B cell (primary cell): ENCODE measurements around the gene AANAT. TPM values are rescaled to one million over a fixed set of nuclear protein-coding genes. Genes with fewer than 3 reads are reported as not detected.

Experiments
- ATAC-seq: fragments of 200-7000 bp; cut with Tn5 transposase; one replicate; pipeline ENCODE4 v1.10.0; 2021; ENCODE audit warnings: low read depth, mild to moderate bottlenecking, moderate number of reproducible peaks, moderate library complexity
- CTCF ChIA-PET: fragments of 350-600 bp; sonication (Branson Sonifier 250); formaldehyde crosslinking; loops from one replicate; lab custom pipeline; 2021; ENCODE audit warnings: antibody characterized with exemption, inconsistent platforms; lab: Charles Lee
- POLR2A ChIA-PET: fragments of 350-600 bp; sonication (Branson Sonifier 250); formaldehyde crosslinking; loops from one replicate; lab custom pipeline; 2021; ENCODE audit warnings: antibody characterized with exemption; lab: Charles Lee
- DNase-seq: peaks from one replicate; pipeline ENCODE4 v3.0.0; 2013
- H2AFZ ChIP-seq: 2 replicates; pipeline ENCODE4 v1.6.1; 2012; ENCODE audit warnings: mild to moderate bottlenecking, low read depth, low read length; ENCODE audit not compliant: insufficient read depth, poor library complexity, severe bottlenecking
- H3K27ac ChIP-seq, 2 donors: 1 replicate in 1 of 2; 2 replicates in 1 of 2; pipeline ENCODE4 v1.5.1; 2012 to 2013; ENCODE audit warnings: low read length in 2 of 2, mild to moderate bottlenecking in 2 of 2, moderate library complexity in 1 of 2
- H3K27me3 ChIP-seq, 4 experiments: fragments of 200-600 bp in 1 of 4; sonication (generic) in 1 of 4; replicated peaks in 1 of 4; 1 replicate in 2 of 4; 2 replicates in 2 of 4; pipeline versions ENCODE4 v1.6.1 to v1.7.0; 2013 to 2016; ENCODE audit warnings: low read length in 3 of 4, mild to moderate bottlenecking in 2 of 4, mixed read lengths in 1 of 4, moderate library complexity in 1 of 4; ENCODE audit not compliant: insufficient read depth in 4 of 4, control insufficient read depth in 3 of 4; ENCODE audit errors: control extremely low read depth in 1 of 4
- H3K36me3 ChIP-seq, 2 experiments: replicated peaks in 1 of 2; 1 replicate in 1 of 2; 2 replicates in 1 of 2; pipeline versions ENCODE4 v1.6.1 to v1.7.1; 2013; ENCODE audit warnings: low read length in 1 of 2; ENCODE audit not compliant: insufficient read depth in 2 of 2, control insufficient read depth in 1 of 2; ENCODE audit errors: control extremely low read depth in 1 of 2, extremely low read depth in 1 of 2
- H3K4me1 ChIP-seq, 2 donors: fragments of 200-600 bp in 1 of 2; sonication (generic) in 1 of 2; 1 replicate in 1 of 2; 2 replicates in 1 of 2; pipeline versions ENCODE4 v1.5.1 to v1.6.1; 2013 to 2017; ENCODE audit warnings: low read length in 2 of 2; ENCODE audit not compliant: control insufficient read depth in 2 of 2, insufficient read depth in 2 of 2
- H3K4me2 ChIP-seq: replicated peaks from 2 replicates; pipeline ENCODE3; 2012; ENCODE audit warnings: mild to moderate bottlenecking, low read depth, low read length; ENCODE audit not compliant: poor library complexity, severe bottlenecking
- H3K4me3 ChIP-seq, 5 experiments: fragments of 200-600 bp in 1 of 5; sonication (generic) in 1 of 5; 1 replicate in 3 of 5; 2 replicates in 2 of 5; pipeline versions ENCODE4 v1.5.1 to v1.7.0; 2011 to 2016; ENCODE audit warnings: low read length in 4 of 5, mild to moderate bottlenecking in 4 of 5, low read depth in 2 of 5, control low read depth in 1 of 5, moderate library complexity in 1 of 5; ENCODE audit not compliant: insufficient read depth in 1 of 5; ENCODE audit errors: control extremely low read depth in 1 of 5, extremely low read depth in 1 of 5
- H3K79me2 ChIP-seq: fragments of 200-600 bp; sonication (generic); one replicate; pipeline ENCODE4 v1.6.0; 2016; ENCODE audit warnings: low read length; ENCODE audit not compliant: control insufficient read depth, insufficient read depth
- H3K9ac ChIP-seq: fragments of 200-600 bp; sonication (generic); 2 replicates; pipeline ENCODE4 v1.6.1; 2017; ENCODE audit warnings: mild to moderate bottlenecking, low read length, moderate library complexity
- H3K9me3 ChIP-seq, 3 donors: one replicate each; pipeline versions ENCODE4 v1.6.1 to v1.7.1; 2013; ENCODE audit warnings: low read length in 2 of 3; ENCODE audit not compliant: control insufficient read depth in 2 of 3, insufficient read depth in 1 of 3; ENCODE audit errors: control extremely low read depth in 1 of 3
- H4K20me1 ChIP-seq: 2 replicates; pipeline ENCODE4 v1.6.0; 2012; ENCODE audit warnings: mild to moderate bottlenecking, low read length; ENCODE audit not compliant: insufficient read depth, control insufficient read depth, poor library complexity, severe bottlenecking
- H3K27ac Mint-ChIP-seq: one replicate; pipeline ENCODE4 v1.8.0; 2021; ENCODE audit warnings: mixed read lengths
- H3K27me3 Mint-ChIP-seq: one replicate; pipeline ENCODE4 v1.8.0; 2021; ENCODE audit warnings: mixed read lengths
- H3K4me1 Mint-ChIP-seq: one replicate; pipeline ENCODE4 v1.8.0; 2021; ENCODE audit warnings: mixed read lengths
- H3K4me3 Mint-ChIP-seq: one replicate; pipeline ENCODE4 v1.8.0; 2021; ENCODE audit warnings: mixed read lengths
- H3K9me3 Mint-ChIP-seq: one replicate; pipeline ENCODE4 v1.8.0; 2022; ENCODE audit warnings: mixed read lengths; ENCODE audit not compliant: insufficient read depth
- EZH2 ChIP-seq: IDR thresholded peaks from 2 replicates; pipeline ENCODE4 v1.6.1; 2012; ENCODE audit warnings: borderline replicate concordance, low read depth, mild to moderate bottlenecking, moderate library complexity, low read length; ENCODE audit not compliant: insufficient read depth, poor library complexity, severe bottlenecking
- WGBS: methylation state at CpG from one replicate; pipeline ENCODE4 v1.1.5; 2013; ENCODE audit warnings: missing lambda C conversion rate; ENCODE audit not compliant: insufficient coverage; 5-methylcytosine and 5-hydroxymethylcytosine counted together
- intact Hi-C: fragments of 100-400 bp; cut with micrococcal nuclease; formaldehyde crosslinking; loops from one replicate; pipeline ENCODE4 v1.10.0; 2022
- polyA plus RNA-seq: library from polyadenylated mRNA; depleted of rRNA; stranded (reverse); fragments of >200 nt; gene quantifications from 2 replicates; pipeline ENCODE4 v1.2.3, GENCODE V29; 2012
- total RNA-seq, 2 donors: library from RNA; stranded (reverse); fragments of 120-200 nt in 1 of 2; gene quantifications; 1 replicate in 1 of 2; 2 replicates in 1 of 2; pipeline versions ENCODE4 v1.2.3 to v1.2.4, GENCODE V29; 2013 to 2022
- TF ChIP-seq, protein P1 (sequence below): fragments of 200-600 bp; IDR thresholded peaks from one replicate; pipeline ENCODE4 v1.8.0; 2022; ENCODE audit warnings: antibody characterized with exemption, mild to moderate bottlenecking

AANAT gene
- total and polyA plus RNA-seq, 2 donors (not counting 1 experiment from before 2014, with no cell fraction given): 0.42 to 0.94 TPM

DNA sequence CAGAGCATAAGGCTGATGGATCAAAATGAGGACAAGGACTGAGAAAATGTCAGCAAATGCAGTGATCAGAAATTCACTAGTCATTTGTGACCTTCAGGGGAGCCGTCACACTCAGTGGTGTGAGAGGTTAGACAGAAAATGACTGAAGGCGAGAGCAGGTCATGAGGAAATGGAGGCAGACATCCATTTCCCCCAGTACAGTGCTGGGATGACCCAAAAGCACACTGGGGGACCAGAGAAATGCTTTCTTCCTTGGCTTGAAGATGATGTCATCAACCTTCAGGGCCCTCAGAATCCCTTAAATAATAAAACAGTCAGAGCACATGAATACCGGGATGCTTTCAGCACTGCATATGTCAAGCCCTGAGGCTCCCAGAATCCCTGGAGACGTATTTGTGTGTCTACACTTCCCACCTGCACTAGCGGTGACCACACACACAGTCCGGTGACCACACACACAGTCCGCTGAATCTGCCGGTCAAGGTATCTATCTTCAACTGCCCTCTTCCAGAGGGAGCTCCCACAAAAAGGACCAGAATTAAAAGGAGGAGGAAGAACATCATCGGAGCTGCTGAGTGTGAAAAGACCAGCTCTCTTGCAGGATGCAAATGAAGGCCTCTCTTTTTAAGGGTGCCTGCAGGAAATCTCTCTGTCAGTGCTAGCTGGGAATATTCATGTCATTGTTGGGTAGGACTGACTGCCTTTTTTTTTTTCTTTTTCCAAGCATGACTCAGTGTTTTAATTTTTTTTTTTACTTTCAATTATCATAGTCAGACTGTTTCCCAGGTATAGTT, 22.7 kb upstream of the AANAT start:
- TF ChIP-seq EZH2: no peak
- TF ChIP-seq, protein P1, sequence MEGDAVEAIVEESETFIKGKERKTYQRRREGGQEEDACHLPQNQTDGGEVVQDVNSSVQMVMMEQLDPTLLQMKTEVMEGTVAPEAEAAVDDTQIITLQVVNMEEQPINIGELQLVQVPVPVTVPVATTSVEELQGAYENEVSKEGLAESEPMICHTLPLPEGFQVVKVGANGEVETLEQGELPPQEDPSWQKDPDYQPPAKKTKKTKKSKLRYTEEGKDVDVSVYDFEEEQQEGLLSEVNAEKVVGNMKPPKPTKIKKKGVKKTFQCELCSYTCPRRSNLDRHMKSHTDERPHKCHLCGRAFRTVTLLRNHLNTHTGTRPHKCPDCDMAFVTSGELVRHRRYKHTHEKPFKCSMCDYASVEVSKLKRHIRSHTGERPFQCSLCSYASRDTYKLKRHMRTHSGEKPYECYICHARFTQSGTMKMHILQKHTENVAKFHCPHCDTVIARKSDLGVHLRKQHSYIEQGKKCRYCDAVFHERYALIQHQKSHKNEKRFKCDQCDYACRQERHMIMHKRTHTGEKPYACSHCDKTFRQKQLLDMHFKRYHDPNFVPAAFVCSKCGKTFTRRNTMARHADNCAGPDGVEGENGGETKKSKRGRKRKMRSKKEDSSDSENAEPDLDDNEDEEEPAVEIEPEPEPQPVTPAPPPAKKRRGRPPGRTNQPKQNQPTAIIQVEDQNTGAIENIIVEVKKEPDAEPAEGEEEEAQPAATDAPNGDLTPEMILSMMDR: no peak
- Histone ChIP-seq H2AFZ (peak overlapping the region; percentile 16), H3K36me3 (peaks cover 0 to 7% of the 10 kb centered on the region in 2 experiments), H3K9ac (no peak overlapping the region), H4K20me1 (peaks cover 97% of the 10 kb centered on the region), H3K4me1 (peaks cover 66 to 73% of the 10 kb centered on the region in 2 donors), H3K27me3 (no peaks in the 10 kb centered on the region), H3K4me3 (no peak overlapping the region), H3K27ac (no peak overlapping the region), H3K79me2 (peaks cover 100% of the 10 kb centered on the region), H3K9me3 (no peaks in the 10 kb centered on the region), H3K4me2 (peak overlapping the region; percentile 42)
- intact Hi-C loops: no loop called here
- ChIA-PET CTCF (interaction anchor here (0.6 to 3.2 kb wide), 8 partner anchors 9 to 1135 kb away, joined by 3 to 19 read pairs (median 4); no protein-coding TSS in a partner anchor), POLR2A (interaction anchor here (0.5 kb wide), 1 partner anchor 214 kb away, joined by 9 read pairs; no protein-coding TSS in a partner anchor)
- ATAC-seq (no peak), DNase-seq (no peak)
- Mint-ChIP-seq H3K4me3 (peak overlapping the region; percentile 66), H3K4me1 (peaks cover 88% of the 10 kb centered on the region), H3K9me3 (no peaks in the 10 kb centered on the region), H3K27me3 (no peaks in the 10 kb centered on the region), H3K27ac (peak overlapping the region; percentile 12)
- 48% methylated on average over 4 of the region's 9 CpGs for WGBS
